Right lobe of liver (tissue), 4 donors: Measurements from ENCODE around the gene FRMD4B.

ENCODE experiments used
- CTCF ChIP-seq, 4 donors: fragments of 200-600 bp in 3 of 4; fragments of 450-650 bp in 1 of 4; IDR thresholded peaks; one replicate each; pipeline versions ENCODE4 v1.5.1 to v1.8.0; 2016 to 2022; ENCODE audit warnings: antibody characterized with exemption in 4 of 4, mild to moderate bottlenecking in 2 of 4
- POLR2A ChIP-seq: fragments of 450-650 bp; IDR thresholded peaks from one replicate; pipeline ENCODE4 v1.6.1; 2017; ENCODE audit warnings: antibody characterized with exemption, mild to moderate bottlenecking
- donor health status: DM: no; HTN: no; CAD: no.
- donor health status: DM: no; HTN: no; CAD: no.
- donor health status: DM: no; HTN: yes; CAD: no.

DNA sequence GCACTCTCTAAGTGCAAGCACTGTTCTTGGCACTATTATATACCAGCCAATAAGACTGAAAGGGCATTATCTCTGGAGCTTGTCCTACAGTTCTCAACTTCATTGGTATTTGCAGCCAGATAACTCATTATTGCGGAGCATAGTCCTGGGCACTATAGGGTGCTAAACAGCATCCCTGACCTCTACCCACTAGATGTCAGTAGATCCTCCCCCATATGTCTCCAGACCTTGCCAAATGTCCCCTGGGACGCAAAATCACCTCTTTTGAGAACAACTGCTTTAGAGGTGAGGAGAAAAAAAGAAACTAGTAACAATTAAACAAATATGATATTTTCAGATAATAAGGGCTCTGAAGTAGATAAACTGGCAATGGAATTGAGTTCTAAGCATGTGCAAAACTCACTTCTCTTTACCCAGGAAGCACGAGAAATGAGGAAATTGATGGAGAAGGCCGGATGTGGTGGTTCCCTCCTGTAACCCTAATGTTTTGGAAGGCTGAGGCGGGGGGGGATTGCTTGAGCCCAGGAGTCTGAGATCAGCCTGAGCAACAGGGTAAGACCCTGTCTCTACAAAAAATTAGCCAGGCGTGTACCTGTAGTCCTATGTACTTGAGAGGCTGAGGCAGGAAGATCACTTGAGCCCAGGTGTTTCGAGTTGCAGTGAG, 61.4 kb downstream of the FRMD4B start:
- TF ChIP-seq CTCF (IDR thresholded peaks at IDR 0.05), result peak in 3 of 4 donors; percentile 18 to 20 (median 20)
- TF ChIP-seq POLR2A, result no peak
